Kidney tubule cell (primary cell): ENCODE data around the gene RETREG1.

Source experiments
- DNase-seq: peaks from one replicate; pipeline ENCODE4 v3.0.0-alpha.2; 2018; ENCODE audit warnings: low spot score

Gene RETREG1

GRCh38 chr5:16528382-16529110, 88.3 kb downstream of the RETREG1 start:
- peak; percentile 33 for DNase-seq

GRCh38 chr5:16525651-16526050, 91.1 kb downstream of the RETREG1 start:
- DNase-seq = no peak

GRCh38 chr5:16524286-16524685, 92.5 kb downstream of the RETREG1 start:
- DNase-seq = no peak

- DNase-seq = peak; percentile 59
Observed at GRCh38 chr5:16521521-16522483, 95.0 kb downstream of the RETREG1 start.

- DNase-seq = peak; percentile 48
Observed at GRCh38 chr5:16520841-16521240, 96.0 kb downstream of the RETREG1 start.

- DNase-seq = no peak
Observed at GRCh38 chr5:16519435-16519834, 97.4 kb downstream of the RETREG1 start.

- no peak for DNase-seq
Observed at GRCh38 chr5:16518606-16519005, 98.2 kb downstream of the RETREG1 start.

GRCh38 chr5:16515532-16515931, 101.3 kb downstream of the RETREG1 start:
- DNase-seq = no peak

- DNase-seq = no peak
Observed at GRCh38 chr5:16510098-16510497, 106.7 kb downstream of the RETREG1 start.

- peak; percentile 95 for DNase-seq
Observed at GRCh38 chr5:16508730-16509531, 107.9 kb downstream of the RETREG1 start.

- peak; percentile 40 for DNase-seq
Observed at GRCh38 chr5:16507716-16508115, 109.1 kb downstream of the RETREG1 start.

GRCh38 chr5:16505904-16506303, 110.9 kb downstream of the RETREG1 start:
- DNase-seq = no peak

- no peak for DNase-seq
Observed at GRCh38 chr5:16505140-16505891, 111.5 kb downstream of the RETREG1 start.

GRCh38 chr5:16504571-16504970, 112.2 kb downstream of the RETREG1 start:
- no peak for DNase-seq

- DNase-seq = peak; percentile 84
Observed at GRCh38 chr5:16502866-16503265, 113.9 kb downstream of the RETREG1 start.

GRCh38 chr5:16500024-16500423, 116.8 kb downstream of the RETREG1 start:
- DNase-seq = no peak

GRCh38 chr5:16497546-16497945, 119.3 kb downstream of the RETREG1 start:
- DNase-seq = peak; percentile 57

GRCh38 chr5:16493261-16493660, 123.5 kb downstream of the RETREG1 start:
- peak; percentile 30 for DNase-seq

- peak; percentile 92 for DNase-seq
Observed at GRCh38 chr5:16492398-16493140, 124.2 kb downstream of the RETREG1 start.

- DNase-seq = no peak
Observed at GRCh38 chr5:16490911-16491310, 125.9 kb downstream of the RETREG1 start.

GRCh38 chr5:16489322-16489791, 127.4 kb downstream of the RETREG1 start:
- peak; percentile 69 for DNase-seq
